H7 (cell line): ENCODE measurements around the gene SMARCC2. TPM values are rescaled to one million over a fixed set of nuclear protein-coding genes. Genes with fewer than 3 reads are reported as not detected.

Experiments used
- DNase-seq: peaks from one replicate; pipeline ENCODE4 v3.0.0; 2012
- H3K27me3 ChIP-seq: 2 replicates; pipeline ENCODE4 v1.6.0; 2011; ENCODE audit warnings: mild to moderate bottlenecking, low read length; ENCODE audit not compliant: control insufficient read depth, insufficient read depth
- H3K36me3 ChIP-seq: replicated peaks from 2 replicates; pipeline ENCODE4 v1.5.1; 2011; ENCODE audit warnings: low read length; ENCODE audit not compliant: control insufficient read depth, insufficient read depth
- H3K4me3 ChIP-seq: 2 replicates; pipeline ENCODE4 v1.5.1; 2011; ENCODE audit warnings: low read depth, mild to moderate bottlenecking, control low read depth, low read length, moderate library complexity; ENCODE audit not compliant: insufficient read depth
- total RNA-seq: library from RNA; depleted of rRNA; stranded (reverse); fragments of >200 nt; shearing (Covaris generic); gene quantifications from 2 replicates; pipeline ENCODE4 v1.2.3, GENCODE V29; 2014

Gene SMARCC2
- total RNA-seq, 1 experiment from 2014 or later = 20.0 TPM

DNA sequence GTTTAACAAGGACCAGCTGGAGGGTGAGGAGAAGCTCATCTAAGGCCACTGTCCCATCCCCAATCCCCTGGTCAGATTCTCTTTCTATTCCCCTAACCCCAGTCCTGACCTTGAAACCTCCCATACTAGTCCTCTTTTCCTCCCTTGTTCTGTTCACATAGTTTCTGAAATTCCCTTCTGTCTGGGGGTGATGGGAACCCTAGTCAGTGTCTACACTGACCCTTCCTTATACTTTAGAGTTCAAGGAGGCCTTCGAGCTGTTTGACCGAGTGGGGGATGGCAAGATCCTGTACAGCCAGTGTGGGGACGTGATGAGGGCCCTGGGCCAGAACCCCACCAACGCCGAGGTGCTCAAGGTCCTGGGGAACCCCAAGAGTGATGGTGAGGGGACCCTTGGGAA, 34.5 kb downstream of the SMARCC2 start:
- H3K27me3 ChIP-seq = no peaks in the 10 kb centered on the region
- no peak for DNase-seq
- H3K36me3 ChIP-seq = peaks cover 14% of the 10 kb centered on the region
- no peak overlapping the region for H3K4me3 ChIP-seq

DNA sequence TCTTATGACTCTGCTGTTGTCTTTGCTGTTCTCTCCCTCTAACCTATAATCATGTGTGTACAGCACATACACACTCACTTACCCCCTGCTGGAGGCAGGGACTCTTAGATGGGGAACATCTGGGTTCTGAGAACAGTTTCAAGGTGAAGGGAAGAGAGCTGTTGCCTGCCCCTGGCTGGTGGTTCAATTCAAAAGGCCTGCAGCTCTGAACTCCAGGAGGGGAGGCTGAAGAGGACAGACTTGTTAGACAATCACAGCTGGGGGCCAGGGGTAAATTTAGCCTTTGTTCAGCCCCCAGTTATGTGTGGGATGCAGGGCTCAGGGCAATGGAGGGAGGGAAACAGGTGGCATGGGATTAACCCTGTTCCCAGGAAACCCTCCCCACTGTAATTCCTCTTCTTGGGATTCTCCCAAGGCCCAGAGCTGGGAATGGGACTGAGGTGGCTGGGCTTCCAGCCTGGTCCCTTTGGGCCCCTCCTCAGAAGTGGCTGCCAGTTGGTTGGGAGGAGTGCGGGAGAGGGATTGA, 35.0 kb downstream of the SMARCC2 start:
- H3K36me3 ChIP-seq = peaks cover 9% of the 10 kb centered on the region
- DNase-seq = no peak
- no peak overlapping the region for H3K4me3 ChIP-seq
- H3K27me3 ChIP-seq = no peaks in the 10 kb centered on the region

DNA sequence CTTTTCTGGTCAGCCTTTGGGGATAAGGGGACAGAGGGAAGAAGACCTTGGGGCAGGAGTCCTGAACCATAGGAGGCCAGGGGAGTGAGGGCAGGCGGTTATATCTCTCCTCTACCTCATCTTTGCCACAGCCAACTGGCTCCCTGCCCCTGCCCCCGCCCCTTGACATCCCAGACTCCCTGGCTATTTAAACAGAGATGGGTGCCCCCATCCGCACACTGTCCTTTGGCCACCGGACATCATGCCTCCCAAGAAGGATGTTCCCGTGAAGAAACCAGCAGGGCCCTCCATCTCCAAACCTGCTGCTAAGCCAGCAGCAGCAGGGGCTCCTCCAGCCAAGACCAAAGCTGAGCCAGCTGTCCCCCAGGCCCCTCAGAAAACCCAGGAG, 35.6 kb downstream of the SMARCC2 start:
- no peak for DNase-seq
- no peaks in the 10 kb centered on the region for H3K27me3 ChIP-seq
- H3K4me3 ChIP-seq = no peak overlapping the region
- peaks cover 7% of the 10 kb centered on the region for H3K36me3 ChIP-seq

DNA sequence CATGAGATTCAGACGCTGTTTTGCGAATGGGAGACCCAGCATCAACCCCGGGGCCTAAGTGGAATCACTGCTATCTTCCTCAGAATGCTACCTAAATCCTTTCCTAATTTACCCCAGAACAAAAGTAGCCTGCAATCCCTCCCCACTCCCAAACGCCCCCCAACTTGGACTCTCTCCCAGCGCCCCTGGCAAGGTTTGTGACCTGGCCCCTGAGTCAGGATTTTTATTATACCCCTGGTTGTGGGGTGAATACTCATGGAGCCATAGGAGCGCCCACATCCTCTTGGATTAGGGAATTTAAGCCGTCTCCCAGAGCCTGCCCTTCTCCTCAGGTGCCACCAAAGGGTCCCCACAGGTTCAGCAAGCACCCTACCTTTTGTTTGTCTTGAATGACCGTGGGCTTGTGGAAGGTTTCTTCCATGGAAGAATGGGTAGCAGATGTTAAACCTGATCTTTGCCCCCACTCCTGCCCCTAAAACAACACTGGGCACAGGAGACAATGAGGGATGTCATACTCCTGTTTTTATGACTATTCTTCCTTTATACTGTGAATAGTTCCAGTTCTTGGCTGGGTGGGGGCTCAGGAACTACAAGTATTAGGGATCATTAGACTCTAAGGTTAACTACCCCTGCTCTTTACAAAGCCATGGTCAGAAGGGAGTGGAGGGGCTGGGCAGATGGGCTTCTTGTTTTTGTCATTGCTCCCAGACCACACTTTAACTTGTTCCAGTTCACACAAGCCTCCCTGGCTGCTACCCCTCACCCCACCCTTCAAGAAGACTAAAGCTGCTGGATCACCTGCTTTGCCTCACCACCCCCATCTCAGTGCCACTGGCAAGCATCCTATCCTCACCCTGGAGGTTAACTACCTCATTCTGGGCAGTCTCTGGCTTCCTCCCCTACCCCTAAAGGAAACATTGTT, 36.3 kb downstream of the SMARCC2 start:
- peaks cover 7% of the 10 kb centered on the region for H3K36me3 ChIP-seq
- DNase-seq = no peak
- no peaks in the 10 kb centered on the region for H3K27me3 ChIP-seq
- H3K4me3 ChIP-seq = peak overlapping the region; percentile 70

DNA sequence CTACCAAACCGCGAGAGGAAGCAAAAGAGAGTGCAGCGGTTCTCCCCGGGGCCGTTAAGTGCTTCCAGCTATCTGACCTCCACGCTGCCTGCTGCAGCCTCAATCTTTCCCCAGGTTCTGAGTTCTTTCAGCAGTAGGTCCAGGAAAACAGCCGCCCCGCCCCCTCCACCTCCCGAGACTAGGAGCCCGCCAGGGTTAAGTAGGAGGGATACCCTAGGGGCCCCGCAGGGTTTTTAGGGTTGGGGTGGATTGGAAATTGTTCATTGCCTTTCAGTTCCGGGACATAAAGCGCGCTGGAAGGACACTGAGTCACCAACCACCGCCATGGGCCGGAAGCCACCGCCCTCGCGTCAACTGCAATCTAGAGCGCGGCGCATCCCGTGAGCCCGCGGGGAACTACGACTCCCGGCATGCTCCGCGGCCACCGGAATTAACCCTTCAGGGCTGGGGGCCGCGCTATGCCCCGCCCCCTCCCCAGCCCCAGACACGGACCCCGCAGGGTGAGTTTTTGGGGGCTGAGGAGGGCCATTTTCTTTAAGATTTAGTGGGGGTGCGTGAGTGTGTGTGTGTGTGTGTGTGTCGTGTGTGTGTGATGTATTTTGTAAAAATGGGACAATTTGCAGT, 37.0 kb downstream of the SMARCC2 start, which contains the start of gene MYL6B:
MYL6B (plus strand) TSS at position 456 of the 624 bp plus-strand sequence. CDS start 1,332 bp downstream, outside the sequence.
- DNase-seq = peak; percentile 97
- Histone ChIP-seq H3K4me3 (peak within 1 kb of the TSS; percentile 70), H3K27me3 (no peaks in the 10 kb centered on the region)

DNA sequence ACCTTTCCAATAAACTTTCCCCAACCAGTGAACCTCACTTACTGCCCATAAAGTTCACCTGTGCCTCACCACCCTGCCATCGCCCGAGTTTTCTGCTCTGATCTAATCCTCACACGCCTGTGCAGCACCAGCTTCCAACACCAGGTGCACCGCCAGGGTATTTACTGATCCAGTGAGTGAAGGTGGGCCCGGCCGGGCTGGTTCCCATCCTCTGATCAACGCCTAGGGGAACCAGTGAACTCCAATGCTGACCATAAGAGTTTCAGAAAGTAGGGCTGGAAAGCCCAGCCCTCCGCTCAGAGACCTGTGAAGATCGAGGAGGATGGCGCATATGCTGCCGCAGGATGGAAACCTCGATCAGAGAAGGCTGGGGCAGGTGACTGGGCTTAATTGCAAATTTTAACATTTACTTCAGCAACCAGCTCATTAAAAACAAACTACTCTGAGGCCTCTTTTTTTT, 37.6 kb downstream of the SMARCC2 start:
- Histone ChIP-seq H3K36me3 (peaks cover 7% of the 10 kb centered on the region), H3K27me3 (no peaks in the 10 kb centered on the region), H3K4me3 (peak overlapping the region; percentile 70)
- DNase-seq = peak; percentile 84

More for the DNA sequence above, 37.0 kb downstream of the SMARCC2 start, which contains the start of gene MYL6B:
- H3K36me3 ChIP-seq = peaks cover 7% of the 10 kb centered on the region

DNA sequence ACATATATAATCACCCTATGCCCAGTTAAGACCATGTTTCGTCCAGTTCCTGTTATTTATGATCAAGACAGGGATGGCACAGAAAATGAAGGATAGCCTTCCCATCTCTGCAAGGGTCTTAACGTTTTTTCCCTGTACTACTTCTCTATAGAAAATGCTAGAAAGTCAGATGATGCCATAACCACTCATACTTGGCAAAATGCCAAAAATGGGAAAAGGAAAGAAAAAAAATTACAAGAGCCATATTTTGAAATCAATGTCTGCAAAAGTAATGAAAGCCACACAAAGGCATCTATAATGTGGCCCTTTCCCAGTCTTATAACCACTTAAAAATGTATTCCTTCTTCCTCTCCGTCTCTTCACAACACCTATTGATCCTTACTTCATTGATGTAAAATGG, 38.7 kb downstream of the SMARCC2 start:
- DNase-seq = no peak
- no peak overlapping the region for H3K4me3 ChIP-seq
- peaks cover 5% of the 10 kb centered on the region for H3K36me3 ChIP-seq
- H3K27me3 ChIP-seq = no peaks in the 10 kb centered on the region

DNA sequence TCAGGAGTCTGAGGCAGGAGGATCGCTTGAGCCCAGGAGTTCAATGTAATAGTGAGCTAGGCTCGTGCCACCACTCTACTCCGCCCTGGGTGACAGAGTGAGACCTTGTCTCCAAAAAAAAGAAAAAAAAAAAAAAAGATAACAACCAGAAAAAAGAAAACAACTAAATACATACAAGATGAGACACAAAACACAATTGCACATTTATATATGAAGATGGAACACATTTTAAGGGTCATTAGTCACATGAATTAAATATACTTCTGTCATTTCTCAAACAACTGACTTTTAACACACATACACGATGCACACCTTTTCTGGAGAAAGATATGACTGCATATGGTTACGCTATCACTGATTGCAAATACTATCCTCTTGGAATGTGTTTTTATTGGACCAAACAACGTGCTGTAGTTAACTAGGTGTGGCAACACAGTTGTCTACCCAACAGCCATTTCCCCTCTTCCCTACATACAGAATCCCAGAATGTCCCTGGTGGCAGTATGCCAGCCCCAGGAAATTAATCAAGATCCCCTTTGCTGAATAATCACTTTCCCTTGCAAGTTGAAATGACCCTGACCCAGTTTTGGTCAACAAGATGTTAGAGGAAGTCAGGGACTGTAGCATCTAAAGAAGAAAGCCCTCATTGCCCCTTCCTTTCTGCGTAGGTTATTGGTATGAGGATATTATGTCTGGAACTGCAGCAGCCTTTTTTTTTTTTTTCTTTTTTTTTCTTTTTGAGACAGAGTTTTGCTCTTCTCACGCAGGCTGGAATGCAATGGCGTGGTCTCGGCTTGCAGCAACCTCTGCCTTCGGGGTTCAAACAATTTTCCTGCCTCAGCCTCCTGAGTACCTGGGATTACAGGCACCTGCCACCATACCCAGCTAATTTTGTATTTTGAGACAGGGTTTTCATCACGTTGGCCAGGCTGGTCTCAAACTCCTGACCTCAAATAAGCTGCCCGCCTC, 42.5 kb downstream of the SMARCC2 start:
- no peak for DNase-seq
- H3K36me3 ChIP-seq = peaks cover 23% of the 10 kb centered on the region
- H3K4me3 ChIP-seq = no peak overlapping the region
- no peaks in the 10 kb centered on the region for H3K27me3 ChIP-seq

DNA sequence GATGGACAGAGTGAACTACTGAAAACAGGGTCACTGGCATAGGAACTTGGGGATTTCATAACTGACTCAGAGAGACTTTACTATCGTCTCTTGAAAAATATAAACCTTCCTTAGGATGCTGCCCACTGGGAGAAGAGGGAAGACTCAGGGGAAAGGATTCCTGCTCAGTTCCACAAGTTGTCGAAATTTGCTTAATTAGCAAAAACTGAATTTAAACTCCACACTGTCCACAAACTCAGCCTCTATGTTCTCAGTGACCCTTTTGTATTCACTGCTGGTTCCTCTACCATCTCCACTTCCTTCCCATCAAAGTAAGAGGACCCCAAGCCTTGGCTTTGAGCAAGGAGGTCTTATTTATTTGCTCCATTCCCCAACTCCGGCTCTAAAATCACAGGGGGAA, 44.1 kb downstream of the SMARCC2 start:
- H3K27me3 ChIP-seq = no peaks in the 10 kb centered on the region
- peaks cover 26% of the 10 kb centered on the region for H3K36me3 ChIP-seq
- no peak overlapping the region for H3K4me3 ChIP-seq
- DNase-seq = no peak

DNA sequence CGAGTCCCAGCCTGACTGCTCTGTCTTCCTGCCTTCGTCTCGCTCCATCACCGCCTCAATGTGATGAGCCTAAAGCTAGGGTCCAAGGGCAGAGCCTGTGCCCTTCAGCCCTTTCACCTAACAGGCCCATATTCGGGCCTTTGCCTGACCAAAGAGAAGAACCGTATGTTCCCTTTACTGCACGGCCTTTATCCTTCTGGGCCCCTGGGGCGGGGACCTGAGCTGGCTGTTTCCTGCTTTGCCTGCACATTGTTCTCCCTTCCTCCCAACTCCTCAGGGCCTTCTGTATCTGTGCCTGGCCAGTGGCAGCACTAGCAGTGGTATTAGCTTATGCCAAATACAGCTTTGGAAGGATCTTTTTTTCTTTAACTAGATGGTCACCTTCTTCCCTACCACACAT, 45.4 kb downstream of the SMARCC2 start:
- no peaks in the 10 kb centered on the region for H3K27me3 ChIP-seq
- no peak overlapping the region for H3K4me3 ChIP-seq
- no peak for DNase-seq
- H3K36me3 ChIP-seq = peaks cover 29% of the 10 kb centered on the region

DNA sequence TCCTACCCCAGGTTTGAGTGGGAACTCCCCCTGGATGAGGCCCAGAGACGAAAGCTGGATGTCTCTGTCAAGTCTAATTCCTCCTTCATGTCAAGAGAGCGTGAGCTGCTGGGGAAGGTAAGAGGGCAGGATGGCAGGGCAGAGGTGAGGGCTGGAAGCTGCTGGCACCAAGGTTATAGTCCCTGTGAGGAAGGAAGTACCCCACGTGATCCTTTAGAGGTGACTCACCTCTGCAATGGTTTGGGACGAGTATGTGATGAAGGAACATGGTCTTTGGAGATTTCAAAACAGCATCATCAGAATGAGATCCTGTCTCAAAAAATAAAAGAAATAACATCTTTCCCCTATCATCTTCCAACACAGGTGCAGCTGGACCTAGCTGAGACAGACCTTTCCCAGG, 46.1 kb downstream of the SMARCC2 start:
- Histone ChIP-seq H3K27me3 (no peaks in the 10 kb centered on the region), H3K4me3 (no peak overlapping the region), H3K36me3 (peaks cover 36% of the 10 kb centered on the region)
- DNase-seq = no peak

DNA sequence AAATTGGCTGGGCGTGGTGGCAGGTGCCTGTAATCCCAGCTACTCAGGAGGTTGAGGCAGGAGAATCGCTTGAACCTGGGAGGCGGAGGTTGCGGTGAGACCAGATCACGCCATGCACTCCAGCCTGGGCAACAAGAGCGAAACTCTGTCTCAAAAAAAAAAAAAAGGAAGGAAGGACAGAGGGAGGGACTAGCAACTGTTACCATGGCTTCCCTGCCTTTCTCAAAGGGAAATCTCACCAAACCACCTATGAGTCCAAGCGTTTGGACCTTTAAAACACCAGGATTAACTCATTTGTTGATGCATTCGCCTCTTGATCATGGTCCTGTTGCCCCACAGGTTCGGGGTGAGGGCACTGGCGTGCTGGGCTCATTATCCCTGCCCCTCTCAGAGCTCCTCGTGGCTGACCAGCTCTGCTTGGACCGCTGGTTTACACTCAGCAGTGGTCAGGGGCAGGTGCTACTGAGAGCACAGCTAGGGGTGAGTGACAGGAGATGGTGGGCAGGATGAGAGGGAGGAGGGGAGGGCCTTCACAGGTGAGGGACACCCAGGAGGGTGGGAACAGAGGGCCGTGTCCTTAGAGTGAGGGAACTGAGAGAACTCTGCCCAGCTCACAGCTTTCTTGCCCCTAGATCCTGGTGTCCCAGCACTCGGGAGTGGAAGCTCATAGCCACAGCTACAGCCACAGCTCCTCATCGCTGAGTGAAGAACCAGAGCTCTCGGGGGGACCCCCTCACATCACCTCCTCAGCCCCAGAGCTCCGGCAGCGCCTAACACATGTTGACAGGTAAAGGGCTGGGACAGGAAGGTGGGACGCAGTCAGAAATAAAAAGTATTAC, 47.1 kb downstream of the SMARCC2 start:
- H3K36me3 ChIP-seq = peaks cover 44% of the 10 kb centered on the region

DNA sequence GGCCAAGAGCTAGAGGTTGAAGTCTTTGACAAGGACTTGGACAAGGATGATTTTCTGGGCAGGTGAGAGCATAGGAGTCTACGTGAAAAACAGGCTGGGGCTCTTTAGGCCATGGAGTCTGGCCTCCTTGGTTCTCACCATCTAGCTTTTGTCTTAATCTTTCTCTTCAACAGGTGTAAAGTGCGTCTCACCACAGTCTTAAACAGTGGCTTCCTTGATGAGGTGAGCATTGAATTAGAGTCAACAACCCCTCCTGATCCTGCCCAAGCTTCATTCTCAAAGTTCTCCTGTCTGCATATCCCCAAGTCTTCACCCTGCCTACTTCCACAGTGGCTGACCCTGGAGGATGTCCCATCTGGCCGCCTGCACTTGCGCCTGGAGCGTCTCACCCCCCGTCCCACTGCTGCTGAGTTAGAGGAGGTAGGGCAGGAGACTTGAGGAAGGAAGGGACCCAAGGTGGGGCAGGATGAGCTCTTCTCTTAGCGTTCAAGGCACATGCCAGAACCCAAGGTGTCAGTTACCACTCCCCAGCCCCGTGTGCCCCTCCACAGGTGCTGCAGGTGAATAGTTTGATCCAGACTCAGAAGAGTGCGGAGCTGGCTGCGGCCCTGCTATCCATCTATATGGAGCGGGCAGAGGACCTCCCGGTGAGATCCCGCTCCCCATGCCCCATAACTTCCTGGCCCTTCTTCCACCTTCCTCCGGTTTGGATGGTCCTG, 51.3 kb downstream of the SMARCC2 start:
- no peak for DNase-seq
- H3K36me3 ChIP-seq = peaks cover 45% of the 10 kb centered on the region
- no peak overlapping the region for H3K4me3 ChIP-seq

More for the DNA sequence above, 47.1 kb downstream of the SMARCC2 start:
- Histone ChIP-seq H3K4me3 (no peak overlapping the region), H3K27me3 (no peaks in the 10 kb centered on the region)
- no peak for DNase-seq

More for the DNA sequence above, 51.3 kb downstream of the SMARCC2 start:
- no peaks in the 10 kb centered on the region for H3K27me3 ChIP-seq
